Neural cell (in vitro differentiated cells): ENCODE measurements around the gene TEKT5.

Source experiments
- EP300 ChIP-seq: fragments of 450-650 bp; conservative IDR thresholded peaks from 2 replicates; pipeline ENCODE4 v1.6.1; 2014; ENCODE audit warnings: antibody characterized with exemption, mild to moderate bottlenecking, moderate library complexity; ENCODE audit not compliant: poor library complexity, severe bottlenecking
- RAD21 ChIP-seq: fragments of 450-650 bp; conservative IDR thresholded peaks from 2 replicates; pipeline ENCODE4 v1.6.1; 2014; ENCODE audit warnings: antibody characterized with exemption, mild to moderate bottlenecking, moderate library complexity
- TF ChIP-seq, protein P1 (sequence below): fragments of 450-650 bp; IDR thresholded peaks from 2 replicates; pipeline ENCODE4 v1.5.1; 2014; ENCODE audit warnings: antibody characterized with exemption, mild to moderate bottlenecking, moderate library complexity; ENCODE audit not compliant: poor library complexity, severe bottlenecking

DNA sequence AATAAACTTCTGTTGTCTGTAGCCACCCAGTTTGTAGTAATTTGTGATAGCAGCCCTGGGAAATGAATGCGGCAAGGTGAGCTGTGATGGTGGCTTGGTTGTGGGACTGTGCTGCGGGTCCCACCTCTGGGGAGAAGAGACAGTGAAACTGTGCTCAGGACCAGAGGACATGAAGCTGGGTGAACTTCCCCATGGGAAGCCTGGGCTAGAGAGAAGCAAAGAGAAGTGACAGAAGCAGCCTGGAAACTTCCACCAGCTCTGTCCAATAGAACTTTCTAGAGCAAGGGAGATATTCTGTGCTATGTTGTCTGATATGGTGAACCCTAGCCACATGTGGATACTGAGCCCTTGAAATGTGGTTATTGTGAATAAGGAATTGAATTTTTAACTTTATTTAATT is 62.8 kb downstream of the TEKT5 start:
- TF ChIP-seq, protein P1, sequence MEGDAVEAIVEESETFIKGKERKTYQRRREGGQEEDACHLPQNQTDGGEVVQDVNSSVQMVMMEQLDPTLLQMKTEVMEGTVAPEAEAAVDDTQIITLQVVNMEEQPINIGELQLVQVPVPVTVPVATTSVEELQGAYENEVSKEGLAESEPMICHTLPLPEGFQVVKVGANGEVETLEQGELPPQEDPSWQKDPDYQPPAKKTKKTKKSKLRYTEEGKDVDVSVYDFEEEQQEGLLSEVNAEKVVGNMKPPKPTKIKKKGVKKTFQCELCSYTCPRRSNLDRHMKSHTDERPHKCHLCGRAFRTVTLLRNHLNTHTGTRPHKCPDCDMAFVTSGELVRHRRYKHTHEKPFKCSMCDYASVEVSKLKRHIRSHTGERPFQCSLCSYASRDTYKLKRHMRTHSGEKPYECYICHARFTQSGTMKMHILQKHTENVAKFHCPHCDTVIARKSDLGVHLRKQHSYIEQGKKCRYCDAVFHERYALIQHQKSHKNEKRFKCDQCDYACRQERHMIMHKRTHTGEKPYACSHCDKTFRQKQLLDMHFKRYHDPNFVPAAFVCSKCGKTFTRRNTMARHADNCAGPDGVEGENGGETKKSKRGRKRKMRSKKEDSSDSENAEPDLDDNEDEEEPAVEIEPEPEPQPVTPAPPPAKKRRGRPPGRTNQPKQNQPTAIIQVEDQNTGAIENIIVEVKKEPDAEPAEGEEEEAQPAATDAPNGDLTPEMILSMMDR, result no peak
- TF ChIP-seq RAD21 (no peak), EP300 (no peak)
